ENCODE data around the gene FRS2. TPM values are rescaled to one million over a fixed set of nuclear protein-coding genes. Genes with fewer than 3 reads are reported as not detected.

The FRS2 gene
- total and polyA plus RNA-seq, 2 of the 4 experiments (the other 2 are of a cell fraction): 12.4 to 58.3 TPM

DNA sequence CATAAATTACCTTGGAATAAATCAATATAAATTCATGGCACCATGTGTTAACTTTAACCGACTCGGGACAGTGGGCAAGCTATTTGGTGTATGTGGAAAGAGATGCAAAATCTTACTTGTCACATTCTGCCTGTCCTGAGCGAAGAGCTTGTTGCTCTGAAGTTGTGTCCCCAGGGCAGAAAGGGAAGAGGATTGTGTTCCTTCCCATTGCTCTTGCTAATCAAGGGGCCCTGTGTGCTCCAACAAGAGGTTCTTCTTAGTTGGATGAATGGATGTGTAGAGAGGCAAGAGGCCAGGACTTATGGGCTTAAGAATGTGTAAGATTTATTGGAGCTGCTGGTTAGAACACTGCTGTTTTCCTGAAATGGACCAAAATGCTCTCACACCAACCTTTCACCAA lies 36.5 kb upstream of the FRS2 start:
- H3K9me3 ChIP-seq (ENCODE audit: control insufficient read depth, insufficient read depth, low read length): no peaks in the 10 kb centered on the region
- H2BK20ac ChIP-seq (ENCODE audit: low read depth, low read length): no peak overlapping the region
- no TSS peak for BruUV-seq (replicated peaks)
- H3K9me1 ChIP-seq (ENCODE audit: insufficient read depth, low read length): no peaks in the 10 kb centered on the region
- WGBS, 2 experiments (ENCODE audit: extremely low coverage in 2 of 2, insufficient read length in 1 of 2): 100% methylated on average over 1 of the region's 3 CpGs; no CpG with 5 or more reads in 1 of the 2 experiments
- H2AK5ac ChIP-seq (ENCODE audit: low read depth, low read length): no peak overlapping the region
- no peak overlapping the region for H4K5ac ChIP-seq (ENCODE audit: low read depth, low read length)
- H2AK9ac ChIP-seq (replicated peaks; ENCODE audit: low read depth, low read length, poor library complexity): no peak overlapping the region
- H3K79me1 ChIP-seq (ENCODE audit: low read depth in 1 of 2, low read length in 2 of 2): no peaks in the 10 kb centered on the region
- H3K14ac ChIP-seq (replicated peaks; ENCODE audit: low read depth, low read length): no peak overlapping the region
- H3K4ac ChIP-seq (ENCODE audit: low read depth, low read length): no peak overlapping the region
- POLR2A ChIA-PET (ENCODE audit: unreplicated experiment): no interaction called here
- intact Hi-C loops (cut with micrococcal nuclease): no loop called here
- H2BK120ac ChIP-seq (ENCODE audit: low read depth, low read length): no peak overlapping the region
- in situ Hi-C loops (cut with MboI; ENCODE audit: low sequenced_read_pairs): no loop called here
- H4K91ac ChIP-seq (ENCODE audit: insufficient read depth, low read depth, low read length): no peak overlapping the region
- CTCF ChIA-PET: no interaction called here
- no peak overlapping the region for H4K8ac ChIP-seq (ENCODE audit: low read depth in 2 of 2, low read length in 2 of 2)
- DNase-seq: no peak
- H3K36me3 ChIP-seq (ENCODE audit: control insufficient read depth, insufficient read depth, low read length): no peaks in the 10 kb centered on the region
- H3K9ac ChIP-seq (ENCODE audit: low read depth, low read length): no peak overlapping the region
- no peaks in the 10 kb centered on the region for H3K27me3 ChIP-seq (ENCODE audit: control insufficient read depth, insufficient read depth, low read length)
- no peaks in the 10 kb centered on the region for H4K20me1 ChIP-seq (ENCODE audit: insufficient read depth, low read length)
- H3K18ac ChIP-seq (ENCODE audit: low read depth, low read length): no peak overlapping the region
- TF ChIP-seq CHD1 (IDR thresholded peaks at IDR 0.05; ENCODE audit: low read depth, low read length) (no peak), MXI1 (IDR thresholded peaks at IDR 0.05; ENCODE audit: borderline replicate concordance, low read depth, low read length) (no peak), FOS (IDR thresholded peaks at IDR 0.05; ENCODE audit: low read depth, low read length) (no peak), RFX5 (IDR thresholded peaks at IDR 0.05; ENCODE audit: low read depth, low read length) (no peak), POLR2A (IDR thresholded peaks at IDR 0.05; ENCODE audit: low read depth, low read length) (no peak), RAD21 (IDR thresholded peaks at IDR 0.05; ENCODE audit: low read length) (no peak), MAFK (IDR thresholded peaks at IDR 0.05; ENCODE audit: low read depth, low read length) (no peak), NFE2L2 (IDR thresholded peaks at IDR 0.05; ENCODE audit: low read depth, low read length) (no peak), CEBPB (IDR thresholded peaks at IDR 0.05; ENCODE audit: low read depth, low read length) (no peak), MAZ (IDR thresholded peaks at IDR 0.05; ENCODE audit: borderline replicate concordance, low read depth, low read length) (no peak), SMC3 (IDR thresholded peaks at IDR 0.05; ENCODE audit: low read depth, low read length) (no peak), BHLHE40 (IDR thresholded peaks at IDR 0.05; ENCODE audit: low read depth, low read length) (no peak)
- TF ChIP-seq, protein P1, sequence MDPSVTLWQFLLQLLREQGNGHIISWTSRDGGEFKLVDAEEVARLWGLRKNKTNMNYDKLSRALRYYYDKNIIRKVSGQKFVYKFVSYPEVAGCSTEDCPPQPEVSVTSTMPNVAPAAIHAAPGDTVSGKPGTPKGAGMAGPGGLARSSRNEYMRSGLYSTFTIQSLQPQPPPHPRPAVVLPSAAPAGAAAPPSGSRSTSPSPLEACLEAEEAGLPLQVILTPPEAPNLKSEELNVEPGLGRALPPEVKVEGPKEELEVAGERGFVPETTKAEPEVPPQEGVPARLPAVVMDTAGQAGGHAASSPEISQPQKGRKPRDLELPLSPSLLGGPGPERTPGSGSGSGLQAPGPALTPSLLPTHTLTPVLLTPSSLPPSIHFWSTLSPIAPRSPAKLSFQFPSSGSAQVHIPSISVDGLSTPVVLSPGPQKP (IDR thresholded peaks at IDR 0.05; ENCODE audit: borderline replicate concordance, low read depth, low read length): no peak
- TF ChIP-seq, protein P2, sequence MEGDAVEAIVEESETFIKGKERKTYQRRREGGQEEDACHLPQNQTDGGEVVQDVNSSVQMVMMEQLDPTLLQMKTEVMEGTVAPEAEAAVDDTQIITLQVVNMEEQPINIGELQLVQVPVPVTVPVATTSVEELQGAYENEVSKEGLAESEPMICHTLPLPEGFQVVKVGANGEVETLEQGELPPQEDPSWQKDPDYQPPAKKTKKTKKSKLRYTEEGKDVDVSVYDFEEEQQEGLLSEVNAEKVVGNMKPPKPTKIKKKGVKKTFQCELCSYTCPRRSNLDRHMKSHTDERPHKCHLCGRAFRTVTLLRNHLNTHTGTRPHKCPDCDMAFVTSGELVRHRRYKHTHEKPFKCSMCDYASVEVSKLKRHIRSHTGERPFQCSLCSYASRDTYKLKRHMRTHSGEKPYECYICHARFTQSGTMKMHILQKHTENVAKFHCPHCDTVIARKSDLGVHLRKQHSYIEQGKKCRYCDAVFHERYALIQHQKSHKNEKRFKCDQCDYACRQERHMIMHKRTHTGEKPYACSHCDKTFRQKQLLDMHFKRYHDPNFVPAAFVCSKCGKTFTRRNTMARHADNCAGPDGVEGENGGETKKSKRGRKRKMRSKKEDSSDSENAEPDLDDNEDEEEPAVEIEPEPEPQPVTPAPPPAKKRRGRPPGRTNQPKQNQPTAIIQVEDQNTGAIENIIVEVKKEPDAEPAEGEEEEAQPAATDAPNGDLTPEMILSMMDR (conservative IDR thresholded peaks at IDR 0.05; ENCODE audit: low read depth, low read length): no peak
- TF ChIP-seq, protein P3, sequence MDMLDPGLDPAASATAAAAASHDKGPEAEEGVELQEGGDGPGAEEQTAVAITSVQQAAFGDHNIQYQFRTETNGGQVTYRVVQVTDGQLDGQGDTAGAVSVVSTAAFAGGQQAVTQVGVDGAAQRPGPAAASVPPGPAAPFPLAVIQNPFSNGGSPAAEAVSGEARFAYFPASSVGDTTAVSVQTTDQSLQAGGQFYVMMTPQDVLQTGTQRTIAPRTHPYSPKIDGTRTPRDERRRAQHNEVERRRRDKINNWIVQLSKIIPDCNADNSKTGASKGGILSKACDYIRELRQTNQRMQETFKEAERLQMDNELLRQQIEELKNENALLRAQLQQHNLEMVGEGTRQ (IDR thresholded peaks at IDR 0.05; ENCODE audit: low read depth, low read length): no peak
- ATAC-seq (ENCODE audit: low read depth): no peak
- H2BK5ac ChIP-seq (ENCODE audit: low read depth, low read length, poor library complexity, severe bottlenecking): no peak overlapping the region
- H2AFZ ChIP-seq (replicated peaks; ENCODE audit: low read length, poor library complexity): no peak overlapping the region
- no peak overlapping the region for H3K56ac ChIP-seq (ENCODE audit: extremely low read depth, insufficient read depth, low read length)
- no peak overlapping the region for H3K27ac ChIP-seq (ENCODE audit: insufficient read depth, low read length)
- H2BK15ac ChIP-seq (ENCODE audit: low read depth, low read length): no peak overlapping the region
- no peak overlapping the region for H3K4me3 ChIP-seq (ENCODE audit: insufficient read depth, low read depth, low read length)
- H3K23ac ChIP-seq (ENCODE audit: low read depth, low read length): no peak overlapping the region
- H3K4me2 ChIP-seq (ENCODE audit: low read depth, low read length): no peak overlapping the region
- dilution Hi-C loops (cut with HindIII; ENCODE audit: low sequenced_read_pairs, unreplicated experiment): no loop called here
- no peaks in the 10 kb centered on the region for H3K4me1 ChIP-seq (ENCODE audit: control insufficient read depth, insufficient read depth, low read length)
